ENCODE measurements around the gene SLC4A2. TPM values are rescaled to one million over a fixed set of nuclear protein-coding genes. Genes with fewer than 3 reads are reported as not detected.

The SLC4A2 gene
- total RNA-seq, 1 donor from 2014 or later, result 66.5 TPM

DNA sequence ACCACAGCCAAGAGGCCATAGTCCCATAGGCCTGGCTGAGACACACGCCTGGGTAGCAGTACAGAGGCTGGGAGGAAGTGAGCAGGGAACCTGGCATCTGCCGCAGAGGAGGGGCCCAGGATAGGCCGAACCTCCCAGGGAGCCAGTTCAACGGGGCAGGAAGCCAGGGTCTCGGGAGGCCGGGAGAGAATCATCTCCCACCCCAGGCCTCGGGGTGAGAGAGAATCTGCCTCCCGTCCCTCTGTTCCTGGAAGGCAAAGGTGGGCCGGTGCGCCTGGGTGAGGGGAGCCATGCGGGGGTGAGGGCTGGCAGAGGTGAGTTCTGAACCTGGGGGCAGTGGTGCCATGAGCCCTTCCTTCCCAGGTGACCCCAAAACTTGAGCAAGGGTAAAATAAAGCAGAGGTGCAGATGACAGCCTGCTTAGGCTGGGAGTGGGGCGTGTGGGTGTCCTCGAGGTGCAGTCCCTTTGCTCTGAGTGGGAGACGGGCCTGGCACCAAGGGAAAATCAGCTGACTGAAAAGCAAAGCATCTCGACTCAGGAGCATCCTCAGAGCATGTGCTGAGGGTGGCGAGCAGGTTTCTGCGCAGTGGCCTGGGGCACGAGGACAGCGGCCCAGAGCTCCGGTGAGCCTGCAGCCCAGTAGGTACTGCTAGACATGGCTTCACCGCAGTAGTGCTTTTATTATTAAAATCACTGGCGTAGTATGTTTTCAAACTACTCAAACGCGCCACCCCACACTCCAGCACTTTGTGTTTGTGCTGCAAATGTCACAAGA lies 42.4 kb downstream of the SLC4A2 start:
- no peaks in the 10 kb centered on the region for H3K9me3 ChIP-seq
- no peak for TF ChIP-seq POLR2AphosphoS5 (IDR thresholded peaks at IDR 0.05; ENCODE audit: insufficient read depth in 1 of 2, low read depth in 1 of 2)
- TF ChIP-seq POLR2A (IDR thresholded peaks at IDR 0.05), result no peak
- TF ChIP-seq, protein P1, sequence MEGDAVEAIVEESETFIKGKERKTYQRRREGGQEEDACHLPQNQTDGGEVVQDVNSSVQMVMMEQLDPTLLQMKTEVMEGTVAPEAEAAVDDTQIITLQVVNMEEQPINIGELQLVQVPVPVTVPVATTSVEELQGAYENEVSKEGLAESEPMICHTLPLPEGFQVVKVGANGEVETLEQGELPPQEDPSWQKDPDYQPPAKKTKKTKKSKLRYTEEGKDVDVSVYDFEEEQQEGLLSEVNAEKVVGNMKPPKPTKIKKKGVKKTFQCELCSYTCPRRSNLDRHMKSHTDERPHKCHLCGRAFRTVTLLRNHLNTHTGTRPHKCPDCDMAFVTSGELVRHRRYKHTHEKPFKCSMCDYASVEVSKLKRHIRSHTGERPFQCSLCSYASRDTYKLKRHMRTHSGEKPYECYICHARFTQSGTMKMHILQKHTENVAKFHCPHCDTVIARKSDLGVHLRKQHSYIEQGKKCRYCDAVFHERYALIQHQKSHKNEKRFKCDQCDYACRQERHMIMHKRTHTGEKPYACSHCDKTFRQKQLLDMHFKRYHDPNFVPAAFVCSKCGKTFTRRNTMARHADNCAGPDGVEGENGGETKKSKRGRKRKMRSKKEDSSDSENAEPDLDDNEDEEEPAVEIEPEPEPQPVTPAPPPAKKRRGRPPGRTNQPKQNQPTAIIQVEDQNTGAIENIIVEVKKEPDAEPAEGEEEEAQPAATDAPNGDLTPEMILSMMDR (IDR thresholded peaks at IDR 0.05), result no peak
- H3K36me3 ChIP-seq, result no peaks in the 10 kb centered on the region
- H3K4me1 ChIP-seq, result peaks cover 24% of the 10 kb centered on the region
- no peak for DNase-seq (ENCODE audit: extremely low spot score in 2 of 2)
- intact Hi-C loops (cut with DNase I), result no loop called here
- no peak overlapping the region for H3K4me3 ChIP-seq
- H3K27me3 ChIP-seq, result no peaks in the 10 kb centered on the region
- no peak overlapping the region for H3K27ac ChIP-seq

DNA sequence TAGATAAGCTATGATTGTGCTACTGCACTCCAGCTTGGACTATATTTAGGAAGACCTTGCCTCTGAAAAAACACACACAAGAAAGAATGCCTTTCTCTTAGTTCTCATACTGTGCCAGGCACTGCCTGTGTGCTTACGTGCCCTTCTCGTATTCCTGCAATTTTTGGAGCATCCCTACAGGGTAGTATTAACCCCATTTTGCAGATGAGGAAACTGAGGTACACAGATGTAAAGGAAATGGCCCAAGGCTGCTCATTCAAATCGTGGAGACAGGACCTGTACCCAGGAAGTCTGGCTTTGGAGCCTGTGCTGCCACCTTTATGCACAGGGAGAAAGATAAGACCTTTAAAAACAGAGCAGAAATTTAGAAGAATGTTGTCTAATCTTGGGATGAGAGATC lies 43.6 kb downstream of the SLC4A2 start:
- H3K27ac ChIP-seq, result no peak overlapping the region
- H3K4me1 ChIP-seq, result peaks cover 24% of the 10 kb centered on the region
- H3K36me3 ChIP-seq, result no peaks in the 10 kb centered on the region
- TF ChIP-seq POLR2AphosphoS5 (IDR thresholded peaks at IDR 0.05; ENCODE audit: insufficient read depth in 1 of 2, low read depth in 1 of 2) (no peak), POLR2A (IDR thresholded peaks at IDR 0.05) (no peak)
- TF ChIP-seq, protein P1 (IDR thresholded peaks at IDR 0.05), result no peak
- H3K9me3 ChIP-seq, result no peaks in the 10 kb centered on the region
- no peaks in the 10 kb centered on the region for H3K27me3 ChIP-seq
- no peak overlapping the region for H3K4me3 ChIP-seq
- intact Hi-C loops (cut with DNase I), result no loop called here
- DNase-seq (ENCODE audit: extremely low spot score in 2 of 2), result no peak

DNA sequence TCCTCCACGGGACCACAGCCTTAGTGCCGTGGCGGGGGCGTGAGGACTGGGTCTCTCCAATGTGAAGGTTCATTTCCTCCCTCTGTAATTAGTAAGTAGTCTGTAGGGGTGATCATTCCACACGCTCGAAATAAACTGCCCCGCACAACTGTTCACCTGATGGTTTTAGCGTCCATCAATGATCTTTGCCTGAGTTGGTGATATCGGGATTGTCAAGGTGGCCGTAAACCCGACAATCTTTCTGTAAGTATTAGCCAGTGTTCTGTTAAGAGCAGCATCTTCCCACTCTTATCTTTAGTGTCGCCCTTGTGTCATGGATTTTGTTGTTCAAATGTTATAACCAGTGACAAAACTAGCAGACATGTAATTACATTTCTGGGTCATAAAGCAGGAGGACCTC lies 44.6 kb downstream of the SLC4A2 start:
- peaks cover 24% of the 10 kb centered on the region for H3K4me1 ChIP-seq
- no peak overlapping the region for H3K27ac ChIP-seq
- H3K27me3 ChIP-seq, result no peaks in the 10 kb centered on the region
- H3K36me3 ChIP-seq, result no peaks in the 10 kb centered on the region
- H3K4me3 ChIP-seq, result no peak overlapping the region
- DNase-seq (ENCODE audit: extremely low spot score in 2 of 2), result no peak
- no peaks in the 10 kb centered on the region for H3K9me3 ChIP-seq
- TF ChIP-seq, protein P1 (IDR thresholded peaks at IDR 0.05), result no peak
- TF ChIP-seq POLR2A (IDR thresholded peaks at IDR 0.05) (no peak), POLR2AphosphoS5 (IDR thresholded peaks at IDR 0.05; ENCODE audit: insufficient read depth in 1 of 2, low read depth in 1 of 2) (no peak)
- intact Hi-C loops (cut with DNase I), result no loop called here

GRCh38 chr7:151104411-151105235 lies 45.2 kb downstream of the SLC4A2 start:
- peak overlapping the region; percentile 11 for H3K27ac ChIP-seq
- intact Hi-C loops (cut with DNase I), result no loop called here
- H3K36me3 ChIP-seq, result no peaks in the 10 kb centered on the region
- H3K27me3 ChIP-seq, result no peaks in the 10 kb centered on the region
- TF ChIP-seq POLR2A (IDR thresholded peaks at IDR 0.05), result no peak
- TF ChIP-seq, protein P1 (IDR thresholded peaks at IDR 0.05), result no peak
- no peak for TF ChIP-seq POLR2AphosphoS5 (IDR thresholded peaks at IDR 0.05; ENCODE audit: insufficient read depth in 1 of 2, low read depth in 1 of 2)
- H3K4me3 ChIP-seq, result no peak overlapping the region
- H3K9me3 ChIP-seq, result no peaks in the 10 kb centered on the region
- DNase-seq (ENCODE audit: extremely low spot score in 2 of 2), result no peak
- H3K4me1 ChIP-seq, result peaks cover 24% of the 10 kb centered on the region
